ENCODE data around the gene USP7.

DNA sequence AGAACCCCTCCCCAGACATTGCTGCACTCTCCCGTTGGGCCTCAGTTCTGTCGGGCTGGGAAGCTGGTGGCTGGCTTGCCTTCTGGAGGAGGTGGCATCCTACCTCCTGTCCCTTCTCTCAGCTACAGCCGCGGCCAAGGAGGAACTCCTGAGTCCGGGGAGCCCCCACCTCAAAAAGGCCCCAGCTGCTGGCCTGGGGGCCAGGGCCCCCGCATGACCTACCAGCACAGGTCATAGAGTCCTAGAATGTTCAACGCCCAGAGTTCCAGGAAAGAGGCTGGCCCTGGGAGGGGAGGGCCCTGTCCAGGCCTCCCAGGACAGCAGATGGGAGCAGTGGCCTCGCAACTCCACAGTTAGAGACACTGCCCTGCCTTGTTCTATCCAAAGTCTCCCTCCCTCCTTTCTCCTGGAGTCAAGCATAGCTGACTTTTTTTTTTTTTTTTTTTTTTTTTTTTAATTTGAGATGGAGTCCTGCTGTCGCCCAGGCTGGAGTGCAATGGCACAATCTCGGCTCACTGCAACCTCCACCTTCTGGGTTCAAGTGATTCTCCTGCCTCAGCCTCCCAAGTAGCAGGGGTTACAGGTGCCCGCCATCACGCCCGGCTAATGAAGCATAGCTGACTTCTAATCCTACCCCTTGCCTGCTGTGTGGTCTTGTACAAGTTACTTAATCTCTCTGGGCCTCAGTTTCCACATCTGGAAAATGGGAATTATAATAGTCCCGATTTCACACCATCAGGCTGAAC, 102.0 kb downstream of the USP7 start:
- TF ChIP-seq, protein P1, sequence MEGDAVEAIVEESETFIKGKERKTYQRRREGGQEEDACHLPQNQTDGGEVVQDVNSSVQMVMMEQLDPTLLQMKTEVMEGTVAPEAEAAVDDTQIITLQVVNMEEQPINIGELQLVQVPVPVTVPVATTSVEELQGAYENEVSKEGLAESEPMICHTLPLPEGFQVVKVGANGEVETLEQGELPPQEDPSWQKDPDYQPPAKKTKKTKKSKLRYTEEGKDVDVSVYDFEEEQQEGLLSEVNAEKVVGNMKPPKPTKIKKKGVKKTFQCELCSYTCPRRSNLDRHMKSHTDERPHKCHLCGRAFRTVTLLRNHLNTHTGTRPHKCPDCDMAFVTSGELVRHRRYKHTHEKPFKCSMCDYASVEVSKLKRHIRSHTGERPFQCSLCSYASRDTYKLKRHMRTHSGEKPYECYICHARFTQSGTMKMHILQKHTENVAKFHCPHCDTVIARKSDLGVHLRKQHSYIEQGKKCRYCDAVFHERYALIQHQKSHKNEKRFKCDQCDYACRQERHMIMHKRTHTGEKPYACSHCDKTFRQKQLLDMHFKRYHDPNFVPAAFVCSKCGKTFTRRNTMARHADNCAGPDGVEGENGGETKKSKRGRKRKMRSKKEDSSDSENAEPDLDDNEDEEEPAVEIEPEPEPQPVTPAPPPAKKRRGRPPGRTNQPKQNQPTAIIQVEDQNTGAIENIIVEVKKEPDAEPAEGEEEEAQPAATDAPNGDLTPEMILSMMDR (IDR thresholded peaks at IDR 0.05; ENCODE audit: low read length) = no peak
- no peak for TF ChIP-seq EZH2 (optimal IDR thresholded peaks at IDR 0.05; ENCODE audit: low read depth, low read length)
- TF ChIP-seq EZH2phosphoT487 (IDR thresholded peaks at IDR 0.05; ENCODE audit: low read length) = no peak
